OCI-LY1 (cell line): Measurements from ENCODE around the gene RHBDF2.

Experiments used
- CTCF ChIP-seq: fragments of 200-600 bp; sonication (generic), shearing (Covaris generic); IDR thresholded peaks from 2 replicates; pipeline ENCODE4 v1.5.1; 2017; ENCODE audit warnings: mild to moderate bottlenecking, antibody characterized with exemption, low read length, moderate library complexity, mixed read lengths
- EZH2 ChIP-seq: fragments of 200-600 bp; sonication (generic), shearing (Covaris generic); IDR thresholded peaks from 2 replicates; pipeline ENCODE4 v1.8.0; 2017; ENCODE audit warnings: borderline replicate concordance, mixed run types, mild to moderate bottlenecking, antibody characterized with exemption, low read length, moderate library complexity, mixed read lengths

- TF ChIP-seq EZH2 (no peak), CTCF (no peak)
Measured at GRCh38 chr17:76446449-76447231, 54.6 kb downstream of the RHBDF2 start.
